Stimulated activated CD4-positive, alpha-beta T cell treated with anti-CD3 and anti-CD28 coated beads, Interleukin-4, amount 100 ng/mL, for 24 hours (primary cell): ENCODE results near the gene ANKRD11.

Experiments used
- DNase-seq: peaks from one replicate; pipeline ENCODE4 v3.0.0-alpha.2; 2020

The ANKRD11 gene

DNA sequence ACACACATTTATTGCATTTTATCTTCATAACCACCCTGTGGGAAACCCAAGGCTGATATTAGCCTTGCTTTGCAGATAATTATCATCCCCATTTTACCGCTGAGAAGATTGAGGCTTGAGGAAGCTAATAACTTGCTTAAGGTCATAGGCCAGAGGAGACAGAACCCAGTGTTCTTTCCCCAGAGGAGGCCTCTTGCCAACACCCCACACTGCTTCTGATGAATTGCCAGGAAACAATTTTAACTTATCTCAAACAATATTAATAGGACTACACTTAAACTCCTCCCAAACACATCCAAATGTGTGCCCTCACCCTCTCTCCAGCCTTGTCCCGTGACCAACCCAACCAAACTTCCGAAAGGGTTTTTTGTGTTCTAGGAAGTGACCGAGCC, 15.7 kb upstream of the ANKRD11 start:
- no peak for DNase-seq

DNA sequence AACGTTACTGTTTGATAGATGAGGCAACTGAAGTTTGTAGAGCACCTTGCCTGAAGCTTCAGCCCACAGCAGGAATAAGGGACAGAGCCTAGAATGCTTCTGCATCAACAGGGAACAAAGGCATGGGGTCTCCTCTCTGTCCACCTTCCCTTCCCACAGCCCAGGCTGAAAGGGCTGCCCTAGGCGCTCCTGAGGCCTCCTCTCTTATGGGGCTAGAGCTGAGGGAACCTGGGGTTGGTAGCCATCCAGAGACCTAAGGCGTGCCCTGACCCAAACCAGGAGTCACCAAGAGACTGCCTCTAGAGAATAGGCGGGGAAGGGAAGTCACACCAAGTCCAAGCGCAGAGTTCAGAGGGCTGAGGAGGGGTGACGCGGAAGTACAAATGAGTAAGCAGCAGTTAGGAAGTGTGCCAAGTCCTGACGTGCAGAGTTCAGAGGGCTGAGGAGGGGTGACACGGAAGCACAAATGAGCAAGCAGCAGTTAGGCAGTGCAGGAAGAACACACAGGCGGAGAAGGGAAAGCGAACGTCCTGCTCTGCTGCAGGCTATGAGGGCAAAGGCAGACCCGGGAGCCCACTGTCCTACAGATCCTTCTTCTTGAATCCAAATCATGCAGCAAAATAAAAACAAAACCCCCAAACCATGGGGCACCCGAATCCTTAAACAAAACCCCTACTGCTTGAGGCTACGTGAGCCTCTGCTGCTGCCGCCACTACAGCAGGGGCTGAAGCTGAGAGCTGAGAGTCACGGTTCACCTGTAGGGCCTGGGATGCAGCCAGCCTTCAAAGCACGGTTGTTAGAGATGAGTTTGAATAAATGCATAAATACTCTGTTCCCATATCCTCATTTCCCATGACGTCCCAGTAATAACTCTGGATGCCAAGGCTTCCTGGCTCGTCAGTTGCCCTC, 15.1 kb upstream of the ANKRD11 start:
- DNase-seq = peak; percentile 89

DNA sequence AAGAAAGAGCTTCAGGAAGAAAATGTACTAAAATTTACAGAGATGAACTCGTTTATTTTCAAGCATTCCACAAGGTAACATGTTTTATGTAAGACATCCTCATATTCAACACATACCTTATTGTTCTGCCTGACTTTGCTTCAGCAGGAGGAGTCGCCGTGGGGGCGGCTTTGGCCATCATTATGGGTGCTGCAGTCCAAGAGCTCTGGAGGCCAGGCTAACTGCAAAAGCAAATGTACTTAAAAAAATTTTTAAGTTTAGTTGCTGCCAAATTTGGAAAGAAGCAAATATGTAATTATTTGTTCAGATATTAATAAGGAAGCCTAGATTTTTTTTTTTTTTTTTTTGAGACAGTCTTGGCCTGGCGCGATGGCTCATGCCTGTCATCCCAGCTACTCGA, 13.7 kb upstream of the ANKRD11 start:
- DNase-seq = no peak

- no peak for DNase-seq
Measured at GRCh38 chr16:89502081-89502843, 11.9 kb upstream of the ANKRD11 start.

GRCh38 chr16:89499767-89500166, 9.4 kb upstream of the ANKRD11 start:
- DNase-seq = no peak

DNA sequence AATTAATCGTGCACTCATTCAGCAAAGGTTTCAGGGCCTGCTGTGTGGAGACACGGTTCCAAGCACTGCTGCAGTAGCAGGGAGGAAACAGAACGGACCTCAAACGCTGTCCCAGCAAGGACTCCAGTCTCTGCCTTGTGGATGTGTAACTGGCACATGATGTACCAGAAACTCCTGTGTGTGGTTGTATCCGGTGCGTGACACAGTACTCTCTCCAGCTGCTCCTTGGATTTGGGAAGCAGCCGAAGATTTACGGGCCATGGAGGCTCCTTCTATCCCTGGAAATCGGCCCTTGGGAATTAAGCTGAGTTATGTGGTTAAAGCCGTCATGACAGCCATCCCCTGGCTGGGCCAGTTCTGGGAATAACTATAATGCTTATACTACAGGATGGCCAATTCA, 8.5 kb upstream of the ANKRD11 start:
- no peak for DNase-seq

- DNase-seq = no peak
Measured at GRCh38 chr16:89495121-89495520, 4.8 kb upstream of the ANKRD11 start.

- DNase-seq = no peak
Measured at GRCh38 chr16:89493776-89494175, 3.4 kb upstream of the ANKRD11 start.

- no peak for DNase-seq
Measured at GRCh38 chr16:89491974-89492687, 1.8 kb upstream of the ANKRD11 start.

GRCh38 chr16:89491238-89491869, 993 bp upstream of the ANKRD11 start:
- DNase-seq = no peak

GRCh38 chr16:89489898-89490438, 393 bp downstream of the ANKRD11 start:
- no peak for DNase-seq

- peak; percentile 85 for DNase-seq
Measured at GRCh38 chr16:89489040-89489897, 1.1 kb downstream of the ANKRD11 start.

- DNase-seq = no peak
Measured at GRCh38 chr16:89485701-89486246, 4.6 kb downstream of the ANKRD11 start.

DNA sequence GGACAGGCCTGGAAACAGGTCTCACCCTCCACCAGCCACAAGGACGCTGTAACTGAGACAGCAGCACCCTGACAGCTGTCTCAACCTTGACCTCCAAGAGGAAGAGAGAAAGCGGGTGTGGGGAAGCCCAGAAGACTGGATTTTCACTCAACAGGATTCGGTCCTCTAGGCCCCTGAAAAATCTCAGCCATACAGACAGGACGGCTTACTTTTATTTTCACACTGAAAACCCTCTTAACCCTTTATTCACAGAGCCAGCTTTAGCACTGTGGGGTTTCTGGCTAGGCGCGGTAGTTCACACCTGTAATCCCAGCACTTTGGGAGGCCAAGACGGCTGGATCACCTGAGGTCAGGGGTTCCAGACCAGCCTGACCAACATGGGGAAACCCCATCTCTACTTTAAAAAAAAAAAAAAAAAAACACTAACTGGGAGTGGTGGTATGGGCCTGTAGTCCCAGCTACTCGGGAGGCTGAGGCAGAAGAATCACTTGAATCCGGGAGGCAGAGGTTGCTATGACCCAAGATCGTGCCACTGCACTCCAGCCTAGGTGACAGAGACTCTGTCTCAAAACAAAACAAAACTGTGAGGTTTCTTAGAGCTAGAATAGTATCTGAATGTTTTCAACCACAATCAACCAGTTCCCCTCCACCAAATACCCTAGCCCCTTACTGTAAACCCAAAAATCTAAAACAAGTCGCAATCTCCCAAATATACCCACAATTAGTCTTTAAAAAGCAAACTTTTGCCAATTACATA, 5.3 kb downstream of the ANKRD11 start:
- no peak for DNase-seq

DNA sequence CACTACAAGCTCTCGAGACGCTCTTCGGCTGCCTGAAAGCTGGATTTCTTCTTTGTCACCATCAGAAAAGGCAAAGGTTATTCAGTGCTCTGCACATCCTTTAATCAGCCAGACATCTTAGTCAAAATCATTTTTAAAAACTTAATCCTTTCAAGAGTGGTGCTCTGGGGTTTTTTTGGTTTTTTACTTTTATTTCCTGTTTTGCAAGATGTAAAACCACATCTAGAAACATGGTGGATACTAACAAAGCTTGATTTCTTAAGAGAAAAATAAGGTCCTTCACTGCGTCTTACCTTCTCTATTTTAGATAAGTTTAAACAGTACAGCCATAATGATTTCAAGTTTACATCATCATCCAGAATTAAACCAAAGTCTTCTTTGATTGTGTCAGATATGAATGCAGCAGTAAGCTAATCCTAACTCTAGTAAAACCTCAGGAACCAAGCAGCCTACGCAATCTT, 6.3 kb downstream of the ANKRD11 start:
- no peak for DNase-seq

GRCh38 chr16:89482817-89483205, 7.5 kb downstream of the ANKRD11 start:
- no peak for DNase-seq

- DNase-seq = no peak
Measured at GRCh38 chr16:89482150-89482816, 8.1 kb downstream of the ANKRD11 start.

DNA sequence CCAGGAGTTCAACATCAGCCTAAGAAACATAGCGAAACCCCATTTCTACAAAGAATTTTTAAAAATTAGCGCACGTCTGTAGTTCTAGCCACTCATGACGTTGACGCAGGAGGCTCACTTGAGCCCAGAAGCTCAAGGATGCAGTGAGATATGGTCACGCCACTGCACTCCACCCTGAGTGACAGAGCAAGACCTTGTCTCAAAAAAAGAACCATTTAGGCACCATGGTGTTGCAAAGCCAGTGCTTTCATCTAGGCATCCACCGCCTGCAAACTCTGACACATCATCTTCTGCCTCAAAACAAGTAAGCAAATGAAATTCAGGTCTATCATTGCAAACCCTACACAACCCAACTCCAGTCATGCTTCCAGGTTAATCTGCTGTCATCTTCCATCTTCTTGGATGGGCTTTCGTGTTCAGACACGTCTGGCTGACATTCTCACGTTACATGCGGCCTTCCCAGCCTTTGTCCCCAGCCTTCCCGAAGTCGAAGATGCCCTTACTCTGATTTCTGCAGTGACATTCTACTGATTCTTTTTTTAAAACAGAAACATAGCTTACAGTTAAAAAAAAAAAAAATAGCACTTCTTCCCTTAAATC, 8.9 kb downstream of the ANKRD11 start:
- DNase-seq = no peak

GRCh38 chr16:89478576-89479221, 11.7 kb downstream of the ANKRD11 start:
- no peak for DNase-seq
